Karpas-422 (cell line): ENCODE data around the gene MDK. TPM values are rescaled to one million over a fixed set of nuclear protein-coding genes. Genes with fewer than 3 reads are reported as not detected.

Experiments used
- DNase-seq: peaks from one replicate; pipeline ENCODE4 v3.0.0-alpha.2; 2015
- H2AFZ ChIP-seq: fragments of 200-600 bp; sonication (generic); 2 replicates; pipeline ENCODE4 v1.6.1; 2014; ENCODE audit warnings: antibody characterized with exemption, low read length, mixed read lengths
- H3K27ac ChIP-seq: fragments of 200-600 bp; sonication (generic); 2 replicates; pipeline ENCODE4 v1.5.1; 2014; ENCODE audit warnings: mild to moderate bottlenecking, low read length, moderate library complexity
- H3K27me3 ChIP-seq: fragments of 200-600 bp; sonication (generic); 2 replicates; pipeline ENCODE4 v1.6.1; 2014; ENCODE audit warnings: low read length, mixed read lengths
- H3K36me3 ChIP-seq: fragments of 200-600 bp; sonication (generic); 2 replicates; pipeline ENCODE4 v1.6.1; 2014; ENCODE audit warnings: low read length, mixed read lengths; ENCODE audit not compliant: insufficient read depth
- H3K4me1 ChIP-seq: fragments of 200-600 bp; sonication (generic); 2 replicates; pipeline ENCODE4 v1.6.1; 2014; ENCODE audit warnings: mild to moderate bottlenecking, low read length, mixed read lengths
- H3K4me2 ChIP-seq: fragments of 200-600 bp; sonication (generic); 2 replicates; pipeline ENCODE4 v1.6.1; 2014; ENCODE audit warnings: low read length, low read depth, mild to moderate bottlenecking; ENCODE audit not compliant: poor library complexity, severe bottlenecking
- H3K4me3 ChIP-seq: fragments of 200-600 bp; sonication (generic); 2 replicates; pipeline ENCODE4 v1.5.1; 2014; ENCODE audit warnings: mild to moderate bottlenecking, antibody characterized with exemption, low read length, mixed read lengths
- H3K79me2 ChIP-seq: fragments of 200-600 bp; sonication (generic); 2 replicates; pipeline ENCODE4 v1.6.1; 2014; ENCODE audit warnings: mild to moderate bottlenecking, low read length, mixed read lengths
- H3K9ac ChIP-seq: fragments of 200-600 bp; sonication (generic); 2 replicates; pipeline ENCODE4 v1.6.0; 2014; ENCODE audit warnings: low read length
- H3K9me2 ChIP-seq: fragments of 200-600 bp; sonication (generic), shearing (Covaris generic); replicated peaks from 2 replicates; pipeline ENCODE4 v1.6.0; 2014; ENCODE audit warnings: mild to moderate bottlenecking, low read length, moderate library complexity; ENCODE audit not compliant: insufficient read depth
- H3K9me3 ChIP-seq: fragments of 300-700, 200-600 bp; sonication (generic); 2 replicates; pipeline ENCODE4 v1.6.1; 2014; ENCODE audit warnings: low read length, mixed read lengths
- H4K20me1 ChIP-seq: fragments of 200-600 bp; sonication (generic); 2 replicates; pipeline ENCODE4 v1.6.1; 2014; ENCODE audit warnings: mild to moderate bottlenecking, antibody characterized with exemption, low read length, low read depth; ENCODE audit not compliant: insufficient read depth
- small RNA-seq: library from RNA; depleted of rRNA; stranded (forward); fragments of <200 nt; gene quantifications from one replicate; pipeline ENCODE3, GENCODE V24; 2014
- total RNA-seq: library from RNA; depleted of rRNA; stranded (reverse); fragments of >200 nt; shearing (Covaris generic); gene quantifications from 2 replicates; pipeline ENCODE4 v1.2.3, GENCODE V29; 2014; ENCODE audit warnings: low replicate concordance; rRNA removed

The MDK gene
- total RNA-seq, 1 experiment from 2014 or later: 6.9 TPM

DNA sequence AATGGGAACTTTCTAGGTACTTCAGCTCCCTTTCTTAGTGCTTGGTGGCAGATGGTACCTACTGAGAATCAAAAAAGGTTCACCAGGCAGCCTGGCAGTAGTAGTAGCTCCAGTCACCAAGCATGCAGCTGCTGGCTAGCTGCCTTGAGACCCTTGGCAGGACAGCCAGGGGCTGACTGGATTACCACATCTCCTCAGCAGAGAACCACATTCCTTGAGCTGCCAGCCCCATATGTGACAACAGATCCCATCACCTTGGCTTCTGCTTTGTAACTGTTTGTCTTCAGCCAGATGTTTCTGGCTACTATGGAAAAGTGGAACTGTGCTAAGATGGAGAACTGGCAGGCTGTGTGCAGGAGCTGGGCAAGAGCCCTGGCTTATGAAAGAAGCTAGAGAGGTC, 49.7 kb downstream of the MDK start:
- Histone ChIP-seq H3K9me3 (no peaks in the 10 kb centered on the region), H3K27me3 (no peaks in the 10 kb centered on the region), H3K36me3 (no peaks in the 10 kb centered on the region), H2AFZ (no peak overlapping the region), H3K9ac (no peak overlapping the region), H3K4me2 (no peak overlapping the region), H3K79me2 (no peaks in the 10 kb centered on the region), H3K4me1 (no peaks in the 10 kb centered on the region), H3K9me2 (no peaks in the 10 kb centered on the region), H3K4me3 (no peak overlapping the region), H3K27ac (no peak overlapping the region), H4K20me1 (no peaks in the 10 kb centered on the region)
- DNase-seq: no peak

Small RNAs within 50 kb of the gene (small RNA-seq; reads per million reads assigned to genes)
- gene MIR4688: 0.16 reads per million

Other genes starting within 250 kb of the MDK start
- gene CREB3L1, start 104.0 kb upstream of the MDK start, total RNA-seq: not detected in 2 replicates
- 59.4 and 106 TPM in 2 replicates for gene DGKZ, start 34.2 kb upstream of the MDK start, total RNA-seq
- gene CHRM4, start 10.1 kb downstream of the MDK start, total RNA-seq: not detected in 2 replicates
- gene AMBRA1, start 212.4 kb downstream of the MDK start, total RNA-seq: 26.2 and 30.3 TPM in 2 replicates
- 3.8 and 4.0 TPM in 2 replicates for gene HARBI1, start 235.6 kb downstream of the MDK start, total RNA-seq
- 77.4 and 79.2 TPM in 2 replicates for gene ATG13, start 235.9 kb downstream of the MDK start, total RNA-seq